GM12864 (cell line): ENCODE data around the gene NOX5.

Experiments used
- DNase-seq: peaks from one replicate; pipeline ENCODE4 v3.0.0-alpha.2; 2011; ENCODE audit warnings: low read depth
- H3K4me3 ChIP-seq: 2 replicates; pipeline ENCODE4 v1.5.1; 2011; ENCODE audit warnings: mild to moderate bottlenecking, low read depth, low read length, control low read depth
- CTCF ChIP-seq: IDR thresholded peaks from 2 replicates; pipeline ENCODE4 v1.5.1; 2011; ENCODE audit warnings: low read depth, mild to moderate bottlenecking, moderate library complexity, low read length, control low read depth, inconsistent platforms; ENCODE audit errors: missing control alignments

The NOX5 gene

GRCh38 chr15:69072906-69073305, 58.4 kb downstream of the NOX5 start:
- DNase-seq, result no peak
- H3K4me3 ChIP-seq, result no peak overlapping the region
- TF ChIP-seq CTCF, result no peak

- no peak for TF ChIP-seq CTCF
- DNase-seq, result no peak
- H3K4me3 ChIP-seq, result no peak overlapping the region
Observed at GRCh38 chr15:69074001-69074842, 59.7 kb downstream of the NOX5 start.

- H3K4me3 ChIP-seq, result no peak overlapping the region
- DNase-seq, result no peak
- TF ChIP-seq CTCF, result no peak
Observed at GRCh38 chr15:69074843-69075224, 60.3 kb downstream of the NOX5 start.

- no peak for TF ChIP-seq CTCF
- H3K4me3 ChIP-seq, result no peak overlapping the region
- no peak for DNase-seq
Observed at GRCh38 chr15:69075440-69075839, 60.9 kb downstream of the NOX5 start.

GRCh38 chr15:69076756-69077155, 62.3 kb downstream of the NOX5 start:
- no peak for TF ChIP-seq CTCF
- no peak overlapping the region for H3K4me3 ChIP-seq
- DNase-seq, result no peak

GRCh38 chr15:69078638-69079037, 64.1 kb downstream of the NOX5 start:
- H3K4me3 ChIP-seq, result no peak overlapping the region
- TF ChIP-seq CTCF, result no peak
- DNase-seq, result no peak
